ENCODE results near the gene VCPKMT. TPM values are rescaled to one million over a fixed set of nuclear protein-coding genes. Genes with fewer than 3 reads are reported as not detected.

Gene VCPKMT
- 10 to 100 TPM; 14.7 to 15.8 TPM for total RNA-seq

- ChIA-PET CTCF (interaction anchor here (0.9 to 2.1 kb wide), 4 partner anchors 99 to 254 kb away, joined by 3 to 8 read pairs (median 3); no protein-coding TSS in a partner anchor), POLR2A (interaction anchor here (0.6 to 1.5 kb wide), 13 partner anchors 31 to 484 kb away, joined by 3 to 9 read pairs (median 3); partner anchors contain the start of gene NEMF)
Measured at GRCh38 chr14:50116181-50116956, at the start of gene VCPKMT. TSS of gene VCPKMT (minus strand) at chr14:50116572. CDS start at chr14:50116552, 20 bp downstream.

- ChIA-PET POLR2A (no interaction called here), CTCF (no interaction called here)
Measured at GRCh38 chr14:50156111-50156510, 39.7 kb upstream of the VCPKMT start.

GRCh38 chr14:50148799-50149198 is 32.4 kb upstream of the VCPKMT start:
- ChIA-PET POLR2A (no interaction called here), CTCF (no interaction called here)

GRCh38 chr14:50139192-50139591 is 22.8 kb upstream of the VCPKMT start:
- ChIA-PET POLR2A (no interaction called here), CTCF (no interaction called here)

DNA sequence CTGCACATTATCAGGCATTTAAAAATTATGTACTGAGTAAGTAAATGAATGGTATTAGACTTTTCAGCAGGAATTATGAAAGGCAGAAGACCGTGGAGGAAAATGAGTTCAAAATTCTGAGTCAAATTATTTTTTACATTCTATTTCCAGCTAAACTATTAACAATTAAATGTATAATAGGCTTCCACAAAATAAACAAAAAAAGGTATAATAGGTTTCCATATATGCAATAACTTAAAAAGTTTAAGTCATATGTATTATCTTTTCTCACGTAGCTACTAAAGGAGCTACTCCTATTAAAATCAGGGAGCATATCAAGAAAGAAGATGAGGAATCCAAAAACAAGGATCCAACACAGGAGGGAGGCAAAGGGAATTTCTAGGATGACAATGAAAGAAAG is 11.4 kb upstream of the VCPKMT start:
- CTCF ChIA-PET, result no interaction called here
- POLR2A ChIA-PET, result interaction anchor here (1.2 kb wide), 1 partner anchor 10 kb away, joined by 3 read pairs; no protein-coding TSS in a partner anchor

DNA sequence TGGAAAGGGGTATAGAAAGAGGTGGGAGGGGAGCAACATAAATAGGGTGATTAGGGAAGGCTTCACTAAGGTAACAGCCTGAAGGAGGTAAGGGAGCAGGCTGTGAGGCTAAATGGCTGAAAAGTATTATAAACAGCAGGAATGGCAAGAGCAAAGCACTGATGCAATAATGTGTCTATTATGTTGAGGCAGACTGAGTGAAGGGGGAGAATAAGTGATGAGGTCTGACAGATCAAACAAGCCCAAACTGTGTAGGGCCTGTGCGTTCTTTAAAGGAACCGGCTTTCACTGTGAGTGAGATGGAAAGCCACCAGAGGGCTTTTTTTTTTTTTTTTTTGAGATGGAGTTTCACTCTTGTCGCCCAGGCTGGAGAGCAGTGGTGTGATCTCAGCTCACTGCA is 6.7 kb upstream of the VCPKMT start:
- POLR2A ChIA-PET, result no interaction called here
- CTCF ChIA-PET, result interaction anchor here (0.8 kb wide), 1 partner anchor 55 kb away, joined by 3 read pairs; no protein-coding TSS in a partner anchor

DNA sequence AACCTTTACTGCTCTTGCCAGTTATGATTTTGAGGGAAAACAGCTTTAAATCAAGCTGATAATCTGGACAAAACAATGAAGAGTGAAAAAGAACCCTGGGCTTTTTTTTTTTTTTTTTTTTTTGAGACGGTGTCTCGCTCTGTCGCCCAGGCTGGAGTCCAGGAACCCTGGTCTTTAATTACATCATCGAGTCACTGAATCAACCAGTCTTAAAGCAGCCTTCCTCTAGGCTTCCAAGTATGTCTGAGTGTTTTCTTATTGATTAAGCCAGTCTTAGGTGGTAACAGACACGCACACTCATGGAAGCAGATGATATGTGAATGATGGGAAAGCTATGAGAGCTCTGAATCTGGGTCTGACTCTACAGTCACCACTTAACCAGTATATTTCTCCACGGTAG is 5.9 kb upstream of the VCPKMT start:
- CTCF ChIA-PET, result no interaction called here
- POLR2A ChIA-PET, result no interaction called here

GRCh38 chr14:50121486-50121885 is 5.1 kb upstream of the VCPKMT start:
- ChIA-PET POLR2A (no interaction called here), CTCF (no interaction called here)

- POLR2A ChIA-PET, result interaction anchor here (1.1 kb wide), 1 partner anchor 10 kb away, joined by 3 read pairs; no protein-coding TSS in a partner anchor
- CTCF ChIA-PET, result interaction anchor here (2.1 kb wide), 1 partner anchor 255 kb away, joined by 8 read pairs; no protein-coding TSS in a partner anchor
Measured at GRCh38 chr14:50117456-50117855, 1.1 kb upstream of the VCPKMT start.

DNA sequence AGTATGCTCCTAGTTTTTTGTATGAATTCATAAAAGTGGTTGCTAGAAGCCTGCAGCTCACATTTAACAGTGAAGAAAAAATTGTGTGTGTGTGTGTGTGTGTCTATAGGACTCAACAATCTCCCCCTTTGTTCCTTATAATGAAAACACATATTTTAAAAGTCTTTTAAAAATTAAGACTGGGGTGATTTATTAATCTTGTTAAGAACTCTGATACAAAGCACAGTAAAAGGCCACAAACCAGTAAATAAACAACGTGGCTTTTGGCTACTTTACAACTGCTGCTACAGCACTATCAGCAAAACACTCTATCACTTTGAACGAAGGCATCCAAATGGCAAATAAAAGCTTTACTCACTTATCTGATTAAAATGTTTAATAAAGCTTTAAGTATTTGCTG is 594 bp upstream of the VCPKMT start:
- ChIA-PET POLR2A (interaction anchor here (0.8 to 1.5 kb wide), 7 partner anchors 10 to 348 kb away, joined by 3 to 8 read pairs (median 3); partner anchors contain the start of gene NEMF), CTCF (interaction anchor here (1.1 to 2.1 kb wide), 3 partner anchors 237 to 254 kb away, joined by 3 to 8 read pairs (median 3); no protein-coding TSS in a partner anchor)

- ChIA-PET CTCF (no interaction called here), POLR2A (interaction anchor here (0.9 kb wide), 1 partner anchor 250 kb away, joined by 3 read pairs; no protein-coding TSS in a partner anchor)
Measured at GRCh38 chr14:50113381-50114035, 2.9 kb downstream of the VCPKMT start.

- CTCF ChIA-PET, result no interaction called here
- POLR2A ChIA-PET, result no interaction called here
Measured at GRCh38 chr14:50110323-50111037, 5.9 kb downstream of the VCPKMT start.

- POLR2A ChIA-PET, result no interaction called here
Measured at GRCh38 chr14:50109342-50109741, 7.0 kb downstream of the VCPKMT start.

DNA sequence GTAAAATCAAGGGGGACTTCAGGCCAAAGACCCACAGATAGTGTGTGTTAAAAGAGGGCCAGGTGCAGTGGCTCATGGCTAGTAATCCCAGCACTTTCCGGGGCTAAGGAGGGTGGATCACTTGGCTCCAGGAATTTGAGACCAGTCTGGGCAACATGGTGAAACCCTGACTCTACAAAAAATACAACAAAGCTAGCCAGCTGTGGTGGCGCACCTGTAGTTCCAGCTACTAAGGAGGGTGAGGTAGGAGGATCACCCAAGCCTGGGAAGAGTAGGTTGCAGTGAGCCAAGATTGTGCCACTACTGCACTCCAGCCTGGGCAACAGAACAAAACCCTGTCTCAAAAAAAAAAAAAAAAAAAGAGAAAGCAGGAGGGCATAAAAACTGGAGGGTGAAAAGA is 8.5 kb downstream of the VCPKMT start:
- POLR2A ChIA-PET, result interaction anchor here (0.6 to 0.7 kb wide), 2 partner anchors 20 to 244 kb away, joined by 3 to 4 read pairs; no protein-coding TSS in a partner anchor

More at GRCh38 chr14:50109342-50109741, 7.0 kb downstream of the VCPKMT start:
- CTCF ChIA-PET, result no interaction called here

DNA sequence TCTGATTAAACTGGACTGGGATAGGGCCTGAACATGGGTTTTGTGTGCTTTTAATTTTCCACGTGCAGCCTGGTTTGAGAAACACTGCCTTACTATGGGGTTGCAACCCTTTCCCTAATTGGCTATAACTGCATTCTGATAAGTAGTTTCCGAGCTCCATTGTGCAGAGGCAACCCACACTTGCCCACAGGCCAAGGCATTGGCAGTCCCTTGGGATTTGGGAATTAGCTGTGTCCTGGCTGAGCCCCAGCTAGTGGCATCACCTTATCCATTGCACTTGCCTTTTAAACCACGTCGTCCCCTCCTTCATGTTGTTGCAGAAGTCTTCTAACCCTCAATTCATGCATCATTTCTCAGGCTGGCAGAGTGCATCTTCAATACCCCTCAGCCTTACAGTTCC is 10.2 kb downstream of the VCPKMT start:
- ChIA-PET CTCF (interaction anchor here (0.6 to 2.4 kb wide), 4 partner anchors 67 to 501 kb away, joined by 3 to 8 read pairs (median 4); no protein-coding TSS in a partner anchor), POLR2A (no interaction called here)

More for the DNA sequence above, 8.5 kb downstream of the VCPKMT start:
- CTCF ChIA-PET, result interaction anchor here (0.7 to 1.6 kb wide), 6 partner anchors 49 to 606 kb away, joined by 3 to 6 read pairs (median 4); partner anchors contain the start of gene NEMF

DNA sequence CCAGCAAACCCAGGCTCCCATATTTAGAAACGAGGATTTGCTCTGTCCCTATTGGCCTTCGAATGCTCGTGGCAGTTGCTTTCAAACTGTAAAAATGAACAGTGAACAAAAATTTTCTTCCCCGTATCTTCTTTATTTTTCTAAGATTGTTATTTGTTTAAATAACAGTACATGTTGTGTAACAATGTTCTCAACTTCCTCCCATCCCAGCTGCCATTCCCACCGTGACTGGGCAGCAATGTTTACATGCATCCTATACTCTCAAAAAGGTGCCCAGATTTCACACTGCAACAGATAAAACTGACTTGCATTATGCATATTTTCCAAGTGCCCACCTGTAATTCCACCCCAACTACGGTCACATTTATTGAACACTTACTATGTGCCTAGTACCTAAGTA is 12.8 kb downstream of the VCPKMT start:
- POLR2A ChIA-PET, result interaction anchor here (1.3 kb wide), 1 partner anchor 21 kb away, joined by 4 read pairs; no protein-coding TSS in a partner anchor
- CTCF ChIA-PET, result interaction anchor here (0.7 to 1.8 kb wide), 6 partner anchors 16 to 242 kb away, joined by 3 to 5 read pairs (median 4); no protein-coding TSS in a partner anchor

- CTCF ChIA-PET, result no interaction called here
- POLR2A ChIA-PET, result no interaction called here
Measured at GRCh38 chr14:50101417-50101816, 15.0 kb downstream of the VCPKMT start.

DNA sequence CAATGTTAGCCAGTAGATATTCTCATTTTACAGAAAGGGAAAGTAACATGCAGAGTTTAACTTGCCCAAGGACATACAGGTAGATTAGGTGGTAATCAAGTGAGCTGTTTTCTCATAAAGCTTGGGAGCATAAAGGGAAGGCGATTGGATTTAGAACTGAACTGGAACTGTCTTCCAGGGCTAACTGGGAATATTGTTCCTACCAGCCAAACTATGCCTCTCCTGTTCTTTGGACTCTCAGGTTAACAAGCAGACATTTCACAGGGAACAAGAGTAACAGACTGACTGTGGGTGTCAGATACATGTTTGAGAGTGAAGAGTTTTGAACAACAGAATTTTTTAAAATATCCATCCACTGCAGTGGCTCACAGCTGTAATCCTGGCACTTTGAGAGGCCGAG is 15.6 kb downstream of the VCPKMT start:
- CTCF ChIA-PET, result no interaction called here

DNA sequence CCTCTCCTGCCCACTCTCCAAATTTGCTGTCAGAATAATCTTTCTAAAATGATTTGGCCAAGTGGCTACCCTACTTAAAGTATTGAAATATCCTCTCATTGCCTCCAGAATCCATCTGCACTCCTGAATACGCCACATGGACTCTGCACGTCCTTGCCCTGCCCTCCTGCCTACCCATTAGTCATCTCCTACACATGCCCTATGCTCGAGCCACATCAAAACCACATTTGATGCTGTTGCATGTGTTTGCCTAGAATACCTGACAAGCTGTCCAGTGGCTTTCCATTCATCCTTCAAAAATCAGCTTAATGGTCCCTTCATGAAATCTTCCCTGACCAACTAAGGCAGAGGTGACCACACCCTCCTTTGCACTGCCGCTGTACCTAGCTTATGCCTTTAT is 17.0 kb downstream of the VCPKMT start:
- CTCF ChIA-PET, result interaction anchor here (0.6 to 1.0 kb wide), 3 partner anchors 11 to 60 kb away, joined by 3 to 4 read pairs (median 3); no protein-coding TSS in a partner anchor
- POLR2A ChIA-PET, result interaction anchor here (1.4 kb wide), 1 partner anchor 236 kb away, joined by 5 read pairs; no protein-coding TSS in a partner anchor

More for the DNA sequence above, 15.6 kb downstream of the VCPKMT start:
- POLR2A ChIA-PET, result no interaction called here
